GM12865 (cell line): ENCODE data around the gene C19orf81.

Experiments
- DNase-seq: peaks from one replicate; pipeline ENCODE4 v3.0.0; 2010; ENCODE audit warnings: low read depth
- H3K4me3 ChIP-seq: 2 replicates; pipeline ENCODE4 v1.5.1; 2011; ENCODE audit warnings: mild to moderate bottlenecking, low read depth, low read length, control low read depth
- TF ChIP-seq, protein P1 (sequence below): IDR thresholded peaks from 2 replicates; pipeline ENCODE4 v1.5.1; 2011; ENCODE audit warnings: low read length, control low read depth, low read depth, inconsistent platforms; ENCODE audit not compliant: insufficient read depth; ENCODE audit errors: missing control alignments

The C19orf81 gene

DNA sequence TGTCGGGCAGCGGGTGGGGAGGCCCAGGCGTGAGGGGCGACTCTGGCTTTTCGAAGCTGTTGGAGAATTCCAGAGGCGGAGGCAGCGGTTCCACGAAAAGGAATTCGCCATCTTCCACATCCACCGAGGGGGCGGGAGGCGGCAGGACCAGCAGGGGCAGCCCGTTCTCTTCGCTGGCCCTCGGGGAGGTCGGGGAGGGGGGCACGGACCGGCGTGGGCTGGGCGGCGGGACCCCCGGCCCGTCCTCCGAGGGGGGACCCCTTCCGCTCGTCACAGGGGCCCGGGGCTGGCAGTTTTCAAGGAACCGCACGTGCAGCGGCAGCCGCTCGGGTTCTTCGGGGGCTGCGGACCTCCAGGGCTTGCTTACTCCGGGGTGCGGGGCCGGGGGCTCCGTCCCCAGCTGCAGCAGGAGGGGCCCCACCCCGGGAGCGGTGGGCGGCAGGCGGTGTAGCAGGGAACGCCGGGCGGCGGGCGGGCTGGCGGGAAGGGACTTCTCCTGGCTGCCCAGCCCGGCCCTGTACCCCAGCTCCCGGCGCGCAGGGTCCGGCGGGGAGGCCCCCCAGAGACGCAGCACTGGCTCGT lies 18.0 kb downstream of the C19orf81 start:
- TF ChIP-seq, protein P1, sequence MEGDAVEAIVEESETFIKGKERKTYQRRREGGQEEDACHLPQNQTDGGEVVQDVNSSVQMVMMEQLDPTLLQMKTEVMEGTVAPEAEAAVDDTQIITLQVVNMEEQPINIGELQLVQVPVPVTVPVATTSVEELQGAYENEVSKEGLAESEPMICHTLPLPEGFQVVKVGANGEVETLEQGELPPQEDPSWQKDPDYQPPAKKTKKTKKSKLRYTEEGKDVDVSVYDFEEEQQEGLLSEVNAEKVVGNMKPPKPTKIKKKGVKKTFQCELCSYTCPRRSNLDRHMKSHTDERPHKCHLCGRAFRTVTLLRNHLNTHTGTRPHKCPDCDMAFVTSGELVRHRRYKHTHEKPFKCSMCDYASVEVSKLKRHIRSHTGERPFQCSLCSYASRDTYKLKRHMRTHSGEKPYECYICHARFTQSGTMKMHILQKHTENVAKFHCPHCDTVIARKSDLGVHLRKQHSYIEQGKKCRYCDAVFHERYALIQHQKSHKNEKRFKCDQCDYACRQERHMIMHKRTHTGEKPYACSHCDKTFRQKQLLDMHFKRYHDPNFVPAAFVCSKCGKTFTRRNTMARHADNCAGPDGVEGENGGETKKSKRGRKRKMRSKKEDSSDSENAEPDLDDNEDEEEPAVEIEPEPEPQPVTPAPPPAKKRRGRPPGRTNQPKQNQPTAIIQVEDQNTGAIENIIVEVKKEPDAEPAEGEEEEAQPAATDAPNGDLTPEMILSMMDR: no peak
- H3K4me3 ChIP-seq: no peak overlapping the region
- DNase-seq: no peak

DNA sequence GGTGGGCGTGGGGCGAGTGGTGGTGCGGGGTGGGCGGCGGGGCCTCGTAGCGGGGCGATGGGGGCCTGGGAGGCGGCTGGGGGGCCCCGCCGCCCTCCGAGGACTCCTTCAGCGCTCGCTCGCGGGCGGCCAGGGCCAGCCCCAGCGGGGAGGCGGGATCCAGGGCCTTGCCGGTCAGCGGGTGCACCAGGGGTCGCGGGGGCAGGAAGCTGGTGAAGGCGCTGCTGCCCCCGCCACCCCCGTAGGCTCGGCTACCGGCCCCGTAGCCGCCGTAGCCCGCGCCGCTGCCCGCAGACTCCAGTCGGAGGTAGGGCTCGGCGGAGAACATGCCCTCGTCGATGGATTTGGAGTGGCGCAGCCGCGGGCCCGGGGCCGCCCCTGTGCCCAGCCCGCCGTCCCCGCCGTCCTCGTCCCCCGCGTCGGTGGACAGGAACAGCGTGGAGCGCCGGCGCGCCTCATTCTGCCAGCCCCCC lies 18.6 kb downstream of the C19orf81 start:
- TF ChIP-seq, protein P1: no peak
- H3K4me3 ChIP-seq: no peak overlapping the region
- DNase-seq: no peak

DNA sequence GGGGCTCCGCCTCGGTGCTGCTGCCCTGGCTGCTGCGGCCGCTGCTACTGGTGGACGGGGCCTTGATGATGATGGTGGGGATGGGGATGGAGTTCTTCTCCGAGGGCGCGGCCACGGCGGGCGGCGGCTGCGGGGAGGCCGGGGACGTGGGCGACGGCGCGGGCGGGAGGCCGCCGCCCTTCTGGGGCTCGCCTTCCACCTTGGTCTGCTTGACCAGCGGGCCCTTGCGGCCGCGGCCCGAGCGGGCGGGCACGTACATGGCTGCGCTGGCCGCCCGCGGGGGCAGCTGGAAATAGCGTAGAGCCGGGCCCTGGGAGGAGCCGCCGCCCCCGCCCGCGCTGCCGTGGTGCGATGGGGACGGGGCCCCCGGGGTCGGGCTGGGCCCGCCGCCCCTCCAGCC lies 19.2 kb downstream of the C19orf81 start:
- H3K4me3 ChIP-seq: no peak overlapping the region
- no peak for DNase-seq
- TF ChIP-seq, protein P1: no peak

DNA sequence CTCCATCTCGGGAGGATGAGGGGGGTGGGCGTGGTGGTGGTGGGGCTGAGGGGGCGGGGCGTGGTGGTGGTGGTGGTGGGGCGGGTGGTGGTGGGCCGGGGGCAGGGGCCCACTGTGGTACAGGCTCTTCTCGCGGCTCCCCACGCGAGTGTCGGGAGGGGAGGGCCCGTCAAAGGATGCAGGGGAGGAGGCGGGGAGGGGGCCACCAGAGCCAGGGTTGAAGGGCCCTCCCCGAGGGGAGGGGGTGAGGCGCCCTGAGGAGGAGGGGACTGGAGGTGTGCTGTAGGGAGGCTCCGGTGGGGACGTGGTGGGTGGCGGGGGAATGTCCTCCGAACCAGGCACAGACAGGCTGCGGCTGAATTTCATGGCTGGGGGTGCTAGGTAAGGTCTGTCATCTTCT lies 19.6 kb downstream of the C19orf81 start:
- H3K4me3 ChIP-seq: no peak overlapping the region
- TF ChIP-seq, protein P1: no peak
- no peak for DNase-seq

DNA sequence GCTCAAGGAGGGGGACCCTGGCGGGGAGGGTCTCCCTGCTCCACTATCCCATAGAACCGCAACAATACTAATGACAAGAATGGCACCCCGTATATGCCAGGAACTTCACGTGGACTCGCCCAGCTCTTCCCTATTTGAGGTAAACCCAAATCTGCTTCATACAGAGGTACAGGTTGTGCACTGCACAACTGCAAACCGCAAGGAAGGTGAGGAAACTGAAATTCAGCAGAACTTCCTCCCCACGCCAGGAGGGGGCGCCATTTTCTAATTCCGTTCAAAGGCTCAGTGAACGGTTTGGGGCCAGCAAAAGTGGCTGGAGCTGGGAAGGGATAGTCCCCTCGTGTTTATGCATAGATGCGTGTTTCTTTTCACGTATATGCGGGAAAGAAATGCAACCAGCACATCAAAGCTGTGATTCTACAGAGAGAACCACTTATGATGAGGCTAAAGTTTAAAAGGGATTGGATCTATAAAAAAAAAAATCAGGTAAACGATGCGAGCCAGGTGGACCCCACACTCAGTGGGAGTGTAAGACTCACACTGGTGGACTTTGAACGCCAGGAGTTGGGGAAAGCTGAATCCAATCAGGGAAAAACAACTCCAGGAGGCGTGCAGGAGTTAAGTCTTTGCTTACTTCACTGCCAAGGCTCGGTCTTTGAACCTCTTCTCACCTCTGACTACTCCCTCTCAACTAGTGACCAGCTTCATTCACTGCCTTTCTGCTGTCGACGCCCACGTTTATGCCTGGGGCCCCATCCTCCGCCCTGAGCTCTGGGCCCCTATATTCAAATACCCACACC lies 20.3 kb downstream of the C19orf81 start:
- peak; percentile 21 for DNase-seq
- TF ChIP-seq, protein P1: peak; percentile 57
- no peak overlapping the region for H3K4me3 ChIP-seq

DNA sequence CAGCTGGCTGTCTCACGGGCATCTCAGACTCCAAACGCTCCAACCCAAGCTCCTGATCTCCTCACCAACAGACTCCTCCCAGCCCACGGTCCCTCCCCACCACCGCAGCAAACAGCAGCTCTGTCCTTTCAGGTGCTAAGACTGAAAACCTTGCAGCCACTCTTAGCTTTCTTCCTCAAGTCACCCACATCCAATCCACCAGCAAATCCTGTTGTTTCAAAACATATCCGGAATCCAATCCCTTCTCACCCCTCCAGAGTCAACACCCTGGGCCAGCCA lies 20.8 kb downstream of the C19orf81 start:
- no peak for DNase-seq
- no peak overlapping the region for H3K4me3 ChIP-seq
- TF ChIP-seq, protein P1: no peak
